ENCODE measurements around the gene CNKSR3. TPM values are rescaled to one million over a fixed set of nuclear protein-coding genes. Genes with fewer than 3 reads are reported as not detected.

Gene CNKSR3
- total RNA-seq, 6 donors from 2014 or later, result 2.1 to 14.3 (median 7.5) TPM

DNA sequence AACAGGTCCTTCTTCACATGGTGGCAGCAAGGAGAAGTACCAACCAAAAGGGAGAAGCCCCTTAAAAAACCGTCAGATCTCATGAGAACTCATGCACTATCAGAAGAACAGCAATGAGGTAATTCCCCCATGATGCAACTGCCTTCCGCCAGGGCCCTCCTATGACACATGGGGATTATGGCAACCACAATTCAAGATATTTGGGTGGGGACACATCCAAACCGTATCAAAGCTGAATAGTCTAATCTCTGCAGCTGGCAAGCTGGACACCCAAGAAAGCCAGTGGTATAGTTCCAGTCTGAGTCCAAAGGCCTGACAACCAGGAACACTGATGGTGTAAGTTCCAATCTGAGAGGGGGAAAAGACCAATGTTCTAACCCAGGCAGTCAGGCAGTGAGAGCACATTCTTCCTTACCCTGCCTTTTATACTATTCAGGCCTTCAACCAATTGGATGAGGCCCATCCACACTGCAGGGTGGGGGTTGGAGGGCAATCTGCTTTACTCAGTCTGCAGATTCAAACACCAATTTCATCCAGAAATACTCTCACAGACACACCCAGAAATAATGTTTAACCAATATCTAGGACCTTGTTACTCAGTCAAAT, 17.9 kb upstream of the CNKSR3 start:
- no peaks in the 10 kb centered on the region for H3K4me1 ChIP-seq
- H3K27me3 ChIP-seq, result no peaks in the 10 kb centered on the region
- ATAC-seq (ENCODE audit: low FRiP score in 2 of 2) (no peak), DNase-seq (no peak)
- 77 to 97% methylated on average over 3 of the region's 3 CpGs for WGBS, 2 donors
- H3K9me3 ChIP-seq, result no peaks in the 10 kb centered on the region
- TF ChIP-seq POLR2AphosphoS5 (IDR thresholded peaks at IDR 0.05) (no peak), EP300 (IDR thresholded peaks at IDR 0.05) (no peak), POLR2A (IDR thresholded peaks at IDR 0.05) (no peak)
- TF ChIP-seq, protein P1, sequence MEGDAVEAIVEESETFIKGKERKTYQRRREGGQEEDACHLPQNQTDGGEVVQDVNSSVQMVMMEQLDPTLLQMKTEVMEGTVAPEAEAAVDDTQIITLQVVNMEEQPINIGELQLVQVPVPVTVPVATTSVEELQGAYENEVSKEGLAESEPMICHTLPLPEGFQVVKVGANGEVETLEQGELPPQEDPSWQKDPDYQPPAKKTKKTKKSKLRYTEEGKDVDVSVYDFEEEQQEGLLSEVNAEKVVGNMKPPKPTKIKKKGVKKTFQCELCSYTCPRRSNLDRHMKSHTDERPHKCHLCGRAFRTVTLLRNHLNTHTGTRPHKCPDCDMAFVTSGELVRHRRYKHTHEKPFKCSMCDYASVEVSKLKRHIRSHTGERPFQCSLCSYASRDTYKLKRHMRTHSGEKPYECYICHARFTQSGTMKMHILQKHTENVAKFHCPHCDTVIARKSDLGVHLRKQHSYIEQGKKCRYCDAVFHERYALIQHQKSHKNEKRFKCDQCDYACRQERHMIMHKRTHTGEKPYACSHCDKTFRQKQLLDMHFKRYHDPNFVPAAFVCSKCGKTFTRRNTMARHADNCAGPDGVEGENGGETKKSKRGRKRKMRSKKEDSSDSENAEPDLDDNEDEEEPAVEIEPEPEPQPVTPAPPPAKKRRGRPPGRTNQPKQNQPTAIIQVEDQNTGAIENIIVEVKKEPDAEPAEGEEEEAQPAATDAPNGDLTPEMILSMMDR (IDR thresholded peaks at IDR 0.05), result no peak
- H3K36me3 ChIP-seq, result no peaks in the 10 kb centered on the region
- H3K4me3 ChIP-seq, result no peak overlapping the region
- no peak overlapping the region for H3K27ac ChIP-seq

DNA sequence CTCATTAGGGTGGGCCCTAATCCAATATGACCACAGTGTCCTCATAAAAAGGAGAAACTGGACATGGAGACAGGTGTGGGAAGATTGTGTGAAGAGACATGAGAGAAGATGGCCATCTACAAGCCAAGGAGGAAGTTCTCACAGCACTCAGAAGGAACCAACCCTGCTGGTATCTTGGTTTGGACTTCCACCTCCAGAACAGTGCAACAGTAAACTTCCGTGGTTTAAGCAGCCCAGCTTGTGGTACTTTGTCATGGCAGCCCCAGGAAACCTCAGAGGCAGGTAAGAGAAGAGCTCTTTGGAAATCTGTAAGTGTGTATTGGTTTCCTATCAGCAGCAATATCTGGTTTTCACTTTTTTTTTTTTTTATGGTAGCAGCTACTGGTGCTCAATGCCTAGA, 16.5 kb upstream of the CNKSR3 start:
- WGBS, 2 donors, result 62 to 71% methylated on average over 1 of the region's 1 CpG
- H3K36me3 ChIP-seq, result no peaks in the 10 kb centered on the region
- no peaks in the 10 kb centered on the region for H3K4me1 ChIP-seq
- no peaks in the 10 kb centered on the region for H3K27me3 ChIP-seq
- H3K9me3 ChIP-seq, result no peaks in the 10 kb centered on the region
- ATAC-seq (ENCODE audit: low FRiP score in 2 of 2), result no peak
- TF ChIP-seq, protein P1 (IDR thresholded peaks at IDR 0.05), result no peak
- TF ChIP-seq POLR2A (IDR thresholded peaks at IDR 0.05) (no peak), EP300 (IDR thresholded peaks at IDR 0.05) (no peak), POLR2AphosphoS5 (IDR thresholded peaks at IDR 0.05) (no peak)
- no peak overlapping the region for H3K27ac ChIP-seq
- no peak for DNase-seq
- no peak overlapping the region for H3K4me3 ChIP-seq

DNA sequence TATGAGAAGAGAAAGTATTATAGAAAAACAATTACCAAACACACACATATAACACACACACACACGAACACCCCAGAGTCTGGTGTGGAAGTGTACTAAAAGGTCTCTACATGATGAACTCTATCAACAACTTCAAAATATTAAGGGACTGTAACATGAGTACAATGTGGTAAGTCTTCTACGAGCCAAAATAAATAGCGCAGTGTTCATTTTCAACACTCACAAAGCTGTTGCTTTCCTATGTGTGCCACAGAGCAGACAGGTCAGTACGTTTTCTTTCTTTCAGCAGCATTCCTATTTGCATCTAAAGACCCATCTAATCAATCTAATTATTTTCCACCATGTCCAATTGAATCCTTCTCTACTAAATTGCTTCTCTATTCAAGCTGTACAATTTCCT, 12.1 kb upstream of the CNKSR3 start:
- WGBS, 2 donors, result 78 to 83% methylated on average over 4 of the region's 4 CpGs
- TF ChIP-seq EP300 (IDR thresholded peaks at IDR 0.05) (no peak), POLR2AphosphoS5 (IDR thresholded peaks at IDR 0.05) (no peak), POLR2A (IDR thresholded peaks at IDR 0.05) (no peak)
- TF ChIP-seq, protein P1 (IDR thresholded peaks at IDR 0.05), result no peak

DNA sequence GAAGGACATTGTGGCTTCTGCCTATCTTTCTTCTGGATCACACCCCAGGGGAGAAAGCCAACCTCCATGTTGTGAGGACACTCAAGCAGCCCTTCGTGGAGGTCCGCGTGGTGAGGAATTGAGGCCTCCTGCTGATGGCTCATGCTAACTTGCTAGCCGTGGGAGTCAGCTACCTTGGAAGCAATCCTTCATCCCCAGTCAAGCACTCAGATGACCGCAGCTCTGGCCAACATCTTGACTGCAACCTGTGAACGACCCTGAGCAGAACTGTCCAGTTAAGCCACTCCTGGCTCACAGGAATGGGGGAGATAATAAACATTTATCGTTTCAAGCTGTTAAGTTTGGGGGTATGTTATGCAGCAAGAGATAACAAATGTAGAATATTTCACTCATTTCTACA, 10.9 kb upstream of the CNKSR3 start:
- DNase-seq (no peak), ATAC-seq (ENCODE audit: low FRiP score in 2 of 2) (no peak)
- H3K9me3 ChIP-seq, result no peaks in the 10 kb centered on the region
- no peaks in the 10 kb centered on the region for H3K36me3 ChIP-seq
- no peaks in the 10 kb centered on the region for H3K27me3 ChIP-seq
- H3K4me3 ChIP-seq, result no peak overlapping the region
- TF ChIP-seq, protein P1 (IDR thresholded peaks at IDR 0.05), result no peak
- no peak for TF ChIP-seq POLR2A (IDR thresholded peaks at IDR 0.05)
- TF ChIP-seq EP300 (IDR thresholded peaks at IDR 0.05), result no peak
- no peak for TF ChIP-seq POLR2AphosphoS5 (IDR thresholded peaks at IDR 0.05)
- H3K4me1 ChIP-seq, result peaks cover 0 to 1% (median 0%) of the 10 kb centered on the region in 4 donors
- WGBS, 2 donors, result 94 to 95% methylated on average over 7 of the region's 7 CpGs
- no peak overlapping the region for H3K27ac ChIP-seq

More for the DNA sequence above, 12.1 kb upstream of the CNKSR3 start:
- ATAC-seq (ENCODE audit: low FRiP score in 2 of 2) (no peak), DNase-seq (no peak)
- no peaks in the 10 kb centered on the region for H3K36me3 ChIP-seq
- H3K4me3 ChIP-seq, result no peak overlapping the region
- H3K27ac ChIP-seq, result no peak overlapping the region
- no peaks in the 10 kb centered on the region for H3K9me3 ChIP-seq
- H3K4me1 ChIP-seq, result no peaks in the 10 kb centered on the region
- no peaks in the 10 kb centered on the region for H3K27me3 ChIP-seq

DNA sequence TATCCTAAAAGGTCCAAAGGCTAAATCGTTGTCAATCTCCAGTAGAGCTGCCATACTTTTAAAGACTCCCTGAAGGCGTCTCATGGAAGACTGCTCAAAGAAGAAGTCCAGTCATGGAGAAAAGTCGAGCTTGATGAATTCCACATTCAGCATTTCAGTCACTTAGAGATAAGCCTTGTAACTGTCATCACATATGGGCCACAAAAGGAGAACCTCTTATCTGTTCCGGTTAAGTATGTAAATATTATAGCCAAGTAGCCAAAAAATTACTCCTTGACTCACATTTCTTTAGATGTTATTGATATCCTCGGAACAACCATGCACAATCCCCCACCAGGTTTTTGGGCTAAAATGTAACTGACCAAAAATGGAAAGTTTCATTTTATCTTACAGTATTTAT, 9.8 kb upstream of the CNKSR3 start:
- WGBS, 2 donors, result 47 to 51% methylated on average over 5 of the region's 5 CpGs
- H3K4me3 ChIP-seq, result no peak overlapping the region
- H3K36me3 ChIP-seq, result no peaks in the 10 kb centered on the region
- no peak for DNase-seq
- no peak for ATAC-seq (ENCODE audit: low FRiP score in 2 of 2)
- no peaks in the 10 kb centered on the region for H3K27me3 ChIP-seq
- TF ChIP-seq EP300 (IDR thresholded peaks at IDR 0.05) (no peak), POLR2A (IDR thresholded peaks at IDR 0.05) (no peak), POLR2AphosphoS5 (IDR thresholded peaks at IDR 0.05) (no peak)
- TF ChIP-seq, protein P1 (IDR thresholded peaks at IDR 0.05), result no peak
- H3K9me3 ChIP-seq, result no peaks in the 10 kb centered on the region
- no peak overlapping the region for H3K27ac ChIP-seq
- H3K4me1 ChIP-seq, result peaks cover 0 to 12% (median 0%) of the 10 kb centered on the region in 4 donors
